T1000 (cell line): ENCODE data around the gene ETFBKMT.
"Not testable (repeated sequence)": the region's sequence is repeated elsewhere in the genome, so short reads cannot be mapped to it uniquely, and the experiment has no call there.

Source experiments
- DNase-seq: peaks from one replicate; lab custom pipeline; 2025; ENCODE audit warnings: mixed read lengths; lab: John Stamatoyannopoulos, UW

Gene ETFBKMT

DNA sequence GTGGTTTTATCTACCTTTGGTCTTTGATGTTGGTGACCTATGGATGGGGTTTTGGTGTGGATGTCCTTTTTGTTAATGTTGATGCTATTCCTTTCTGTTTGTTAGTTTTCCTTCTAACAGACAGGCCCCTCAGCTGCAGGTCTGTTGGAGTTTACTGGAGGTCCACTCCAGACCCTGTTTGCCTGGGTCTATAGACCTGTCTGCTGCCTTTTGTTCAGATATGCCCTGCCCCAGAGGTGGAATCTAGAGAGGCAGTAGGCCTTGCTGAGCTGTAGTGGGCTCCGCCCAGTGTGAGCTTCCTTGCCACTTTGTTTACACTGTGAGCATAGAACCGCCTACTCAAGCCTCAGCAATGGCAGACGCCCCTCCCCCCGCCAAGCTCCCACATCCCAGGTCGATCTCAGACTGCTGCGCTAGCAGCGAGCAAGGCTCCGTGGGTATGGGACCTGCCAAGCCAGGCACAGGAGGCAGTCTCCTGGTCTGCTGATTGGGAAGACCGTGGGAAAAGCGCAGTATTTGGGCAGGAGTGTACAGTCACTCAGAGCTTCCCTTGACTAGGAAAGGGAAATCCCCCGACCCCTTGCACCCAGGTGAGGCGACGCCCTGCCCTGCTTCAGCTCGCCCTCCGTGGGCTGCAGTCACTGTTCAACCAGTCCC lies 59.2 kb downstream of the ETFBKMT start:
- not testable (repeated sequence) for DNase-seq

DNA sequence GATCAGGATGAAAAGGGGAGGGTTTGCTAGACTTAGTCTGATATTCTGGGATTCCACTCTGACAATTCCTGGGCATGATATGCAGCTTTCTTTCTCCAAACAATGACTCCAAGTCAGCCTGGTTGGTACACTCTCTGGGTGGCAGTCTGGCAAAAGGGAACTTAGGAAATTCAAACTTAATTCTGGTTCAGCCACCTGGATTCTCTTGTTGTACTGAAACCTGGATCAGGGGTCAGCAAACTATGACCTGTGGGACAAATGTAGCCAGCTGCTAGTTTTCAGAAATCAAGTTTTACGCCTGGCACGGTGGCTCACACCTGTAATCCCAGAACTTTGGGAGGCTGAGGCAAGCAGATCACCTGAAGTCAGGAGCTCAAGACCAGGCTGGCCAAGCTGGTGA lies 63.1 kb downstream of the ETFBKMT start:
- no peak for DNase-seq
